ENCODE data around the gene TSEN54. TPM values are rescaled to one million over a fixed set of nuclear protein-coding genes. Genes with fewer than 3 reads are reported as not detected.
"Not testable (repeated sequence)": the region's sequence is repeated elsewhere in the genome, so short reads cannot be mapped to it uniquely, and the experiment has no call there.

TSEN54 gene
- total RNA-seq, 2 donors from 2014 or later: 63.8 to 123 TPM

DNA sequence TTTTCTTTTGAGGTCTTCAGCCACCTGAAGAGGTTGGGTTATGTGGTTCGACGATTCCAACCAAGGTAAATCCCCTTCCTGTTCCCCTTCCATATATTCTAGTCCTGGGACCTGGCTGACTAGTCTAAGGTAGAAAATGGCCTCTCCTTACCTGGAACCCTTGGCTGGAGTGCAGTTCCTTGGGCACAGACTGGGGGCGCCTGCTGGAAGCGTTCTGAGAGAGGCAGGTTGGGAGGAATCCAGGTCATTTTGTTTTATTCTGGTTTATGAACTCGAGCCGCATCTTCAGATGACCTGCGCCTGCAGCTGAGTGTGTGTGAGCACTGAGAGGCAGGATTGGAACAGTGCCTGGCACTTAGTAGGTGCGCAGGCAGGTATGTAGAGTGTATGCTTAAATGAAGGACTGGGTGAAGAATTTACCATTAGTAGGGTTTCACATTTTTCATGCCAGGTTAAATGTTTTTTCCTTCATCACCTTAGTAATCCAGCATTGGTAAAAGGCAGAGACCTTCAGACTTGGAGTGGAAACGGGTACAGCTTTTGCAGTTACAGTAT, 2.7 kb downstream of the TSEN54 start:
- Histone ChIP-seq H3K4me3 (no peak overlapping the region), H3K27me3 (no peaks in the 10 kb centered on the region), H3K9me3 (no peaks in the 10 kb centered on the region), H3K27ac (no peak overlapping the region), H3K36me3 (replicated peaks in 1 of 2; ENCODE audit: insufficient read depth in 1 of 2, low read depth in 2 of 2) (peaks cover 0 to 2% of the 10 kb centered on the region in 2 donors), H3K4me1 (peaks cover 33% of the 10 kb centered on the region)
- WGBS, 2 donors: 82 to 91% methylated on average over 8 to 9 of the region's 9 CpGs
- no peak for TF ChIP-seq POLR2A (IDR thresholded peaks at IDR 0.05)
- TF ChIP-seq CTCF (IDR thresholded peaks at IDR 0.05): no peak
- intact Hi-C loops (cut with DNase I): no loop called here
- DNase-seq: no peak
- ATAC-seq: no peak

GRCh38 chr17:75520413-75520812, 4.1 kb downstream of the TSEN54 start:
- H3K27ac ChIP-seq; DNase-seq; H3K4me3 ChIP-seq; H3K9me3 ChIP-seq; ATAC-seq; H3K36me3 ChIP-seq (replicated peaks in 1 of 2; ENCODE audit: insufficient read depth in 1 of 2, low read depth in 2 of 2); intact Hi-C loops (cut with DNase I); H3K27me3 ChIP-seq: not testable (repeated sequence)
- peaks cover 35% of the 10 kb centered on the region for H3K4me1 ChIP-seq
- WGBS, 2 donors: 75 to 90% methylated on average over 8 of the region's 8 CpGs

GRCh38 chr17:75521290-75521689, 5.0 kb downstream of the TSEN54 start:
- no peak for ATAC-seq
- no peaks in the 10 kb centered on the region for H3K9me3 ChIP-seq
- DNase-seq: no peak
- no peak overlapping the region for H3K4me3 ChIP-seq
- no peak for TF ChIP-seq CTCF (IDR thresholded peaks at IDR 0.05)
- TF ChIP-seq POLR2A (IDR thresholded peaks at IDR 0.05): no peak
- no peaks in the 10 kb centered on the region for H3K27me3 ChIP-seq
- peaks cover 0 to 2% of the 10 kb centered on the region in 2 donors for H3K36me3 ChIP-seq (replicated peaks in 1 of 2; ENCODE audit: insufficient read depth in 1 of 2, low read depth in 2 of 2)
- H3K27ac ChIP-seq: no peak overlapping the region
- intact Hi-C loops (cut with DNase I): no loop called here
- 94 to 96% methylated on average over 7 to 8 of the region's 8 CpGs for WGBS, 2 donors
- H3K4me1 ChIP-seq: peaks cover 30% of the 10 kb centered on the region

DNA sequence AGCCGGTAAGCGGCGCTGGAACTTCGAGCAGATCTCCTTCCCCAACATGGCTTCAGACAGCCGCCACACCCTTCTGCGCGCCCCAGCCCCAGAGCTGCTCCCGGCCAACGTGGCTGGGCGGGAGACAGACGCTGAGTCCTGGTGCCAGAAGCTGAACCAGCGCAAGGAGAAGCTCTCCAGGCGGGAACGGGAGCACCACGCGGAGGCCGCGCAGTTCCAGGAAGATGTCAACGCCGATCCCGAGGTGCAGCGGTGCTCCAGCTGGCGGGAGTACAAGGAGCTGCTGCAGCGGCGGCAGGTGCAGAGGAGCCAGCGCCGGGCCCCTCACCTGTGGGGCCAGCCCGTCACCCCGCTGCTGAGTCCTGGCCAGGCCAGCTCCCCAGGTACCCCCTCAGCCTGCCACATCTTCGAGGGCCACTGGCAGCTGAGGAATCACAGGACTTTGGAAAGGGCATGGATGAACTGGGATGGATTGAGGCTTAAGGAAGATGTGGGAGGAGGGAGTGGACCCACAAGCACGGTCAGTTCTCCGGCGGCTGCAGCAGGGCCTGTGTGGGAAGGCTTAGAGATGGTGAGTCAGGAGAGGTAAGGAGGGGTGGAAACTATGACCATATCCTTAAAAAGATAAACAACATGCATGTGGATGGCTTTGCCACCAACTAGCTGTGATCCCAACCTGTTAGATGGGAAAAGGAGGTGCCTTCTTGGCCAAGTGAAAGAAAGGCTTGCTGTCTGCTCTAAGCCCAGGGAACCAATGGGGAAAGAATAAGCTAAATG, 5.8 kb downstream of the TSEN54 start:
- intact Hi-C loops (cut with DNase I): no loop called here

More for the DNA sequence above, 5.8 kb downstream of the TSEN54 start:
- H3K4me1 ChIP-seq: peaks cover 33% of the 10 kb centered on the region
- ATAC-seq (no peak), DNase-seq (no peak)
- H3K36me3 ChIP-seq (replicated peaks in 1 of 2; ENCODE audit: insufficient read depth in 1 of 2, low read depth in 2 of 2): peaks cover 0 to 2% of the 10 kb centered on the region in 2 donors
- H3K9me3 ChIP-seq: no peaks in the 10 kb centered on the region
- no peak overlapping the region for H3K4me3 ChIP-seq
- no peaks in the 10 kb centered on the region for H3K27me3 ChIP-seq
- H3K27ac ChIP-seq: no peak overlapping the region
- WGBS, 2 donors: 92 to 94% methylated on average over 16 to 33 of the region's 33 CpGs
- TF ChIP-seq CTCF (IDR thresholded peaks at IDR 0.05) (no peak), POLR2A (IDR thresholded peaks at IDR 0.05) (no peak)
